K562 (cell line): ENCODE measurements around the gene RND1. TPM values are rescaled to one million over a fixed set of nuclear protein-coding genes. Genes with fewer than 3 reads are reported as not detected.

Experiments used
- ETV5 ChIP-seq: sonication (generic); formaldehyde crosslinking; IDR thresholded peaks from 2 replicates; pipeline ENCODE4 v1.4.0; 2020; ENCODE audit warnings: low read depth, mild to moderate bottlenecking, missing genetic modification reagents
- HDAC8 ChIP-seq: fragments of 450-650 bp; IDR thresholded peaks from 2 replicates; pipeline ENCODE4 v1.6.1; 2016; ENCODE audit warnings: mild to moderate bottlenecking, missing genetic modification characterization, moderate library complexity, missing compliant biosample characterization
- POLR2AphosphoS5 ChIP-seq: IDR thresholded peaks from 2 replicates; pipeline ENCODE4 v1.6.1; 2011; ENCODE audit warnings: mild to moderate bottlenecking, low read depth, low read length, moderate library complexity; ENCODE audit not compliant: control insufficient read depth, insufficient read depth
- SPI1 ChIP-seq: IDR thresholded peaks from 2 replicates; pipeline ENCODE4 v1.6.1; 2011; ENCODE audit warnings: low read depth, low read length, control low read depth, borderline replicate concordance
- ZNF134 ChIP-seq: fragments of 250-450 bp; sonication (Bioruptor Pico); conservative IDR thresholded peaks from 2 replicates; pipeline ENCODE4 v1.4.0; 2020
- polyA plus RNA-seq, 8 experiments: library from polyadenylated mRNA; depleted of rRNA in 4 of 8; stranded (reverse) in 5 of 8; unstranded in 3 of 8; fragments of >200 nt; fragmentation: Nextera tagmentation in 2 of 8; fragmentation: Illumina TruSeq in 1 of 8; extraction: Ambion mirVana in 2 of 8; extraction: Trizol in 1 of 8; gene quantifications; 2 replicates each; pipeline versions ENCODE4 v1.2.1 to v1.2.3, GENCODE V29; 2011 to 2014; ENCODE audit warnings: inconsistent platforms in 1 of 8, missing spikeins in 1 of 8
- total RNA-seq, 7 experiments: library from RNA; depleted of rRNA in 6 of 7; stranded (reverse); fragments of >200 nt in 6 of 7; fragmentation: Illumina TruSeq in 2 of 7; extraction: Trizol in 2 of 7; gene quantifications; 2 replicates each; pipeline versions ENCODE4 v1.2.1 to v1.2.3, GENCODE V29; 2011 to 2021; ENCODE audit warnings: low replicate concordance in 1 of 7
- TF ChIP-seq, protein P1 (sequence below): fragments of 450-650 bp; IDR thresholded peaks from 2 replicates; pipeline ENCODE4 v1.6.1; 2016; ENCODE audit warnings: mild to moderate bottlenecking, moderate library complexity
- TF ChIP-seq, protein P2 (sequence below), 3 experiments: IDR thresholded peaks in 2 of 3; conservative IDR thresholded peaks in 1 of 3; 2 replicates each; pipeline ENCODE4 v1.5.1; 2011 to 2012; ENCODE audit warnings: low read length in 3 of 3, mild to moderate bottlenecking in 3 of 3, control low read depth in 2 of 3, improper control_type of control experiment in 1 of 3, inconsistent platforms in 1 of 3, low read depth in 1 of 3, mixed read lengths in 1 of 3, moderate library complexity in 1 of 3; ENCODE audit not compliant: insufficient read depth in 2 of 3
- TF ChIP-seq, protein P3 (sequence below): fragments of 450-650 bp; IDR thresholded peaks from 2 replicates; pipeline ENCODE4 v1.6.1; 2016; ENCODE audit warnings: missing biosample characterization, missing genetic modification characterization
- TF ChIP-seq, protein P4 (sequence below): fragments of 200-800 bp; sonication (Bioruptor generic); IDR thresholded peaks from 2 replicates; pipeline ENCODE4 v1.6.1; 2017; ENCODE audit warnings: missing genetic modification characterization, missing compliant biosample characterization

The RND1 gene
- total and polyA plus RNA-seq, 9 of the 15 experiments (the other 6 are each of a cell fraction or from before 2014, with no cell fraction given), result 0.18 to 0.78 (median 0.58) TPM; not detected in 2

DNA sequence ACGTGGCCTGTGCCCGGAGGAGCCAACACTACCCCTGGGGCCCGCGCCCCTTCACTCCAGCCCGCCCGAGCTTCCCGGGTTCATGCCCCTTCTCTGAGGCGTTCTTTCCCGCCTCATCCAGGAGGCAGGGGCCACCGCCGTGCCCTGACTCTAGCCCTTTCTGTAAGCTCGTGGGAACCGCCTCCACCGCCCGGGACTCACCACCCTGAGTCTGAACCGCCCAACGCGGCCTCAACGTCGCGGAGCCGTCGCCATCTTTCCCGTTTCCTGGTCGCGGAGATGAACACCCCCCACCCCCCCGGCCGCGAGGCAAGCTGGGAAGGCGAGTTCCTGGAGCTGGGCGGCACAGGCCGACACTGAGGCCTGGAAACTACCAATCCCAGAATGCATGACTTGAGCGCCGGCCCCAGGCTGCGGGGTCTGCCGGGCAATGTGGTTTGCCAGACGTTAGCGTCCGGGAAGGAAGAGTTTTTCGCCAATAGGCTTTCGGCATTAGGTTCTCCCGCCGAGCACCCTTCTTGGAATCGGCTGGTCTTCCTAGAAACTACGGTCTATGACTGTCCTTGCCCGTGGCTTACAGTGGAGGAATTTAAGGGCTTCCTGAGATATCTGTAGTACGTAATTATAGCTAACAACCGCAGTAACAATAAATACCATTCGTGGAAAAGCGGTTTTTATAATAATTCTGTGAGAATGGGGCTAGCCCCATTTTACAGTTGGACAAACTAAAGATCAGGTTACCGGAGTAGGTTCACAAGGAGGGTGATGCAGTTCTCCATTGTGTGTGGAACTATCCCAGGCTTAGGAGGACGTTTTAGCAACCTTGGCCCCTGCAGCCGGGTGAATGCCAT is 13.6 kb downstream of the RND1 start, which contains the start of gene DDX23 (continued):
- TF ChIP-seq, protein P1, sequence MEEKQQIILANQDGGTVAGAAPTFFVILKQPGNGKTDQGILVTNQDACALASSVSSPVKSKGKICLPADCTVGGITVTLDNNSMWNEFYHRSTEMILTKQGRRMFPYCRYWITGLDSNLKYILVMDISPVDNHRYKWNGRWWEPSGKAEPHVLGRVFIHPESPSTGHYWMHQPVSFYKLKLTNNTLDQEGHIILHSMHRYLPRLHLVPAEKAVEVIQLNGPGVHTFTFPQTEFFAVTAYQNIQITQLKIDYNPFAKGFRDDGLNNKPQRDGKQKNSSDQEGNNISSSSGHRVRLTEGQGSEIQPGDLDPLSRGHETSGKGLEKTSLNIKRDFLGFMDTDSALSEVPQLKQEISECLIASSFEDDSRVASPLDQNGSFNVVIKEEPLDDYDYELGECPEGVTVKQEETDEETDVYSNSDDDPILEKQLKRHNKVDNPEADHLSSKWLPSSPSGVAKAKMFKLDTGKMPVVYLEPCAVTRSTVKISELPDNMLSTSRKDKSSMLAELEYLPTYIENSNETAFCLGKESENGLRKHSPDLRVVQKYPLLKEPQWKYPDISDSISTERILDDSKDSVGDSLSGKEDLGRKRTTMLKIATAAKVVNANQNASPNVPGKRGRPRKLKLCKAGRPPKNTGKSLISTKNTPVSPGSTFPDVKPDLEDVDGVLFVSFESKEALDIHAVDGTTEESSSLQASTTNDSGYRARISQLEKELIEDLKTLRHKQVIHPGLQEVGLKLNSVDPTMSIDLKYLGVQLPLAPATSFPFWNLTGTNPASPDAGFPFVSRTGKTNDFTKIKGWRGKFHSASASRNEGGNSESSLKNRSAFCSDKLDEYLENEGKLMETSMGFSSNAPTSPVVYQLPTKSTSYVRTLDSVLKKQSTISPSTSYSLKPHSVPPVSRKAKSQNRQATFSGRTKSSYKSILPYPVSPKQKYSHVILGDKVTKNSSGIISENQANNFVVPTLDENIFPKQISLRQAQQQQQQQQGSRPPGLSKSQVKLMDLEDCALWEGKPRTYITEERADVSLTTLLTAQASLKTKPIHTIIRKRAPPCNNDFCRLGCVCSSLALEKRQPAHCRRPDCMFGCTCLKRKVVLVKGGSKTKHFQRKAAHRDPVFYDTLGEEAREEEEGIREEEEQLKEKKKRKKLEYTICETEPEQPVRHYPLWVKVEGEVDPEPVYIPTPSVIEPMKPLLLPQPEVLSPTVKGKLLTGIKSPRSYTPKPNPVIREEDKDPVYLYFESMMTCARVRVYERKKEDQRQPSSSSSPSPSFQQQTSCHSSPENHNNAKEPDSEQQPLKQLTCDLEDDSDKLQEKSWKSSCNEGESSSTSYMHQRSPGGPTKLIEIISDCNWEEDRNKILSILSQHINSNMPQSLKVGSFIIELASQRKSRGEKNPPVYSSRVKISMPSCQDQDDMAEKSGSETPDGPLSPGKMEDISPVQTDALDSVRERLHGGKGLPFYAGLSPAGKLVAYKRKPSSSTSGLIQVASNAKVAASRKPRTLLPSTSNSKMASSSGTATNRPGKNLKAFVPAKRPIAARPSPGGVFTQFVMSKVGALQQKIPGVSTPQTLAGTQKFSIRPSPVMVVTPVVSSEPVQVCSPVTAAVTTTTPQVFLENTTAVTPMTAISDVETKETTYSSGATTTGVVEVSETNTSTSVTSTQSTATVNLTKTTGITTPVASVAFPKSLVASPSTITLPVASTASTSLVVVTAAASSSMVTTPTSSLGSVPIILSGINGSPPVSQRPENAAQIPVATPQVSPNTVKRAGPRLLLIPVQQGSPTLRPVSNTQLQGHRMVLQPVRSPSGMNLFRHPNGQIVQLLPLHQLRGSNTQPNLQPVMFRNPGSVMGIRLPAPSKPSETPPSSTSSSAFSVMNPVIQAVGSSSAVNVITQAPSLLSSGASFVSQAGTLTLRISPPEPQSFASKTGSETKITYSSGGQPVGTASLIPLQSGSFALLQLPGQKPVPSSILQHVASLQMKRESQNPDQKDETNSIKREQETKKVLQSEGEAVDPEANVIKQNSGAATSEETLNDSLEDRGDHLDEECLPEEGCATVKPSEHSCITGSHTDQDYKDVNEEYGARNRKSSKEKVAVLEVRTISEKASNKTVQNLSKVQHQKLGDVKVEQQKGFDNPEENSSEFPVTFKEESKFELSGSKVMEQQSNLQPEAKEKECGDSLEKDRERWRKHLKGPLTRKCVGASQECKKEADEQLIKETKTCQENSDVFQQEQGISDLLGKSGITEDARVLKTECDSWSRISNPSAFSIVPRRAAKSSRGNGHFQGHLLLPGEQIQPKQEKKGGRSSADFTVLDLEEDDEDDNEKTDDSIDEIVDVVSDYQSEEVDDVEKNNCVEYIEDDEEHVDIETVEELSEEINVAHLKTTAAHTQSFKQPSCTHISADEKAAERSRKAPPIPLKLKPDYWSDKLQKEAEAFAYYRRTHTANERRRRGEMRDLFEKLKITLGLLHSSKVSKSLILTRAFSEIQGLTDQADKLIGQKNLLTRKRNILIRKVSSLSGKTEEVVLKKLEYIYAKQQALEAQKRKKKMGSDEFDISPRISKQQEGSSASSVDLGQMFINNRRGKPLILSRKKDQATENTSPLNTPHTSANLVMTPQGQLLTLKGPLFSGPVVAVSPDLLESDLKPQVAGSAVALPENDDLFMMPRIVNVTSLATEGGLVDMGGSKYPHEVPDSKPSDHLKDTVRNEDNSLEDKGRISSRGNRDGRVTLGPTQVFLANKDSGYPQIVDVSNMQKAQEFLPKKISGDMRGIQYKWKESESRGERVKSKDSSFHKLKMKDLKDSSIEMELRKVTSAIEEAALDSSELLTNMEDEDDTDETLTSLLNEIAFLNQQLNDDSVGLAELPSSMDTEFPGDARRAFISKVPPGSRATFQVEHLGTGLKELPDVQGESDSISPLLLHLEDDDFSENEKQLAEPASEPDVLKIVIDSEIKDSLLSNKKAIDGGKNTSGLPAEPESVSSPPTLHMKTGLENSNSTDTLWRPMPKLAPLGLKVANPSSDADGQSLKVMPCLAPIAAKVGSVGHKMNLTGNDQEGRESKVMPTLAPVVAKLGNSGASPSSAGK, result no peak
- TF ChIP-seq, protein P2, sequence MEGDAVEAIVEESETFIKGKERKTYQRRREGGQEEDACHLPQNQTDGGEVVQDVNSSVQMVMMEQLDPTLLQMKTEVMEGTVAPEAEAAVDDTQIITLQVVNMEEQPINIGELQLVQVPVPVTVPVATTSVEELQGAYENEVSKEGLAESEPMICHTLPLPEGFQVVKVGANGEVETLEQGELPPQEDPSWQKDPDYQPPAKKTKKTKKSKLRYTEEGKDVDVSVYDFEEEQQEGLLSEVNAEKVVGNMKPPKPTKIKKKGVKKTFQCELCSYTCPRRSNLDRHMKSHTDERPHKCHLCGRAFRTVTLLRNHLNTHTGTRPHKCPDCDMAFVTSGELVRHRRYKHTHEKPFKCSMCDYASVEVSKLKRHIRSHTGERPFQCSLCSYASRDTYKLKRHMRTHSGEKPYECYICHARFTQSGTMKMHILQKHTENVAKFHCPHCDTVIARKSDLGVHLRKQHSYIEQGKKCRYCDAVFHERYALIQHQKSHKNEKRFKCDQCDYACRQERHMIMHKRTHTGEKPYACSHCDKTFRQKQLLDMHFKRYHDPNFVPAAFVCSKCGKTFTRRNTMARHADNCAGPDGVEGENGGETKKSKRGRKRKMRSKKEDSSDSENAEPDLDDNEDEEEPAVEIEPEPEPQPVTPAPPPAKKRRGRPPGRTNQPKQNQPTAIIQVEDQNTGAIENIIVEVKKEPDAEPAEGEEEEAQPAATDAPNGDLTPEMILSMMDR (IDR thresholded peaks at IDR 0.05 in 2 of 3, conservative IDR thresholded peaks at IDR 0.05 in 1 of 3; ENCODE audit: insufficient read depth in 2 of 3, low read depth in 1 of 3, low read length in 3 of 3), result no peak
- TF ChIP-seq, protein P3, sequence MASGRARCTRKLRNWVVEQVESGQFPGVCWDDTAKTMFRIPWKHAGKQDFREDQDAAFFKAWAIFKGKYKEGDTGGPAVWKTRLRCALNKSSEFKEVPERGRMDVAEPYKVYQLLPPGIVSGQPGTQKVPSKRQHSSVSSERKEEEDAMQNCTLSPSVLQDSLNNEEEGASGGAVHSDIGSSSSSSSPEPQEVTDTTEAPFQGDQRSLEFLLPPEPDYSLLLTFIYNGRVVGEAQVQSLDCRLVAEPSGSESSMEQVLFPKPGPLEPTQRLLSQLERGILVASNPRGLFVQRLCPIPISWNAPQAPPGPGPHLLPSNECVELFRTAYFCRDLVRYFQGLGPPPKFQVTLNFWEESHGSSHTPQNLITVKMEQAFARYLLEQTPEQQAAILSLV (tag), result peak; percentile 44; the same call in 1 of the 2 replicates
- TF ChIP-seq, protein P4, sequence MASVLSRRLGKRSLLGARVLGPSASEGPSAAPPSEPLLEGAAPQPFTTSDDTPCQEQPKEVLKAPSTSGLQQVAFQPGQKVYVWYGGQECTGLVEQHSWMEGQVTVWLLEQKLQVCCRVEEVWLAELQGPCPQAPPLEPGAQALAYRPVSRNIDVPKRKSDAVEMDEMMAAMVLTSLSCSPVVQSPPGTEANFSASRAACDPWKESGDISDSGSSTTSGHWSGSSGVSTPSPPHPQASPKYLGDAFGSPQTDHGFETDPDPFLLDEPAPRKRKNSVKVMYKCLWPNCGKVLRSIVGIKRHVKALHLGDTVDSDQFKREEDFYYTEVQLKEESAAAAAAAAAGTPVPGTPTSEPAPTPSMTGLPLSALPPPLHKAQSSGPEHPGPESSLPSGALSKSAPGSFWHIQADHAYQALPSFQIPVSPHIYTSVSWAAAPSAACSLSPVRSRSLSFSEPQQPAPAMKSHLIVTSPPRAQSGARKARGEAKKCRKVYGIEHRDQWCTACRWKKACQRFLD (CRISPR knock-in tag), result peak; percentile 99
- peak; percentile 30; the same call in 1 of the 2 replicates for TF ChIP-seq SPI1
- TF ChIP-seq HDAC8 (tag), result peak; percentile 81; the same call in 1 of the 2 replicates
- peak; percentile 34; the same call in 1 of the 2 replicates for TF ChIP-seq ETV5 (CRISPR knock-in tag)
- TF ChIP-seq POLR2AphosphoS5, result peak; percentile 72
- peak; percentile 74 for TF ChIP-seq ZNF134
